ENCODE results near the gene GLCCI1.

The GLCCI1 gene

DNA sequence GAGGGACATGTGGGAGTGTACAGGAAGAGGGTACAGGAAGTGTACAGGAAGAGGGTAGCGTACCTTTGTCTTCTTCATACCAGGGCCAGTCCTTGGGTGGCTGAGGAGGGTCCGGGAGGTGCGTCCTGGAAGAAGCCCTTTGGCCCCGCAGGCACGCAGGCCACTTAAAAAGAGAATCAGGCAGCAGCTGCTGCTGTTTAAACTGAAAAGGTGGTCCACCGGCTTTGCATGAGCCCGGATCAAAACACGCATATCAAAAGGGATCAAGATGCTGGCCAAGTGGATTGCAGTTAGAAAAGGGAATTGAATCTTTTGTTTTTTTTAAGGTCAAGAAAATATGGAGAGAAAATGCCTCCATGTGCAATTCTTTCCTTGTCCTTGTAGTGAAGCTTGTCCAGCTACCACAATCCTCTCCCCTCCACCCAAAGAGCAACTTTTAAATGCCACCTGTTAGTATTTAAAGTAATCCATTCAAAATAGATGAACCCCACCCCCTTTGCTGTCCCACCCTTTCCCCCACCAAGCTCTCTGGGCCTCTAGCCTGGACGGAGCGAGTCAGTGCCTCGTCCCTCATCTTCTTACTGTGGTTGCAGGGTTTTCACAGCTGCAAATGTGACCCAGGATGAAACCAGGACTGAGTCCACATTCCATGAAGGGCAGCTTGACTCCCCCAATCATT is 142.8 kb downstream of the GLCCI1 start:
- TF ChIP-seq ZNF384 (IDR thresholded peaks at IDR 0.05) (no peak), TARDBP (IDR thresholded peaks at IDR 0.05) (no peak), CTBP1 (IDR thresholded peaks at IDR 0.05; ENCODE audit: borderline replicate concordance) (no peak), ELF4 (IDR thresholded peaks at IDR 0.05) (no peak), L3MBTL2 (conservative IDR thresholded peaks at IDR 0.05) (no peak), SUZ12 (IDR thresholded peaks at IDR 0.05) (no peak), LEF1 (IDR thresholded peaks at IDR 0.05; ENCODE audit: borderline replicate concordance) (no peak)
- DNase-seq (ENCODE audit: extremely low spot score) = no peak
- ChIA-PET POLR2A (no interaction called here), CTCF (no interaction called here)

DNA sequence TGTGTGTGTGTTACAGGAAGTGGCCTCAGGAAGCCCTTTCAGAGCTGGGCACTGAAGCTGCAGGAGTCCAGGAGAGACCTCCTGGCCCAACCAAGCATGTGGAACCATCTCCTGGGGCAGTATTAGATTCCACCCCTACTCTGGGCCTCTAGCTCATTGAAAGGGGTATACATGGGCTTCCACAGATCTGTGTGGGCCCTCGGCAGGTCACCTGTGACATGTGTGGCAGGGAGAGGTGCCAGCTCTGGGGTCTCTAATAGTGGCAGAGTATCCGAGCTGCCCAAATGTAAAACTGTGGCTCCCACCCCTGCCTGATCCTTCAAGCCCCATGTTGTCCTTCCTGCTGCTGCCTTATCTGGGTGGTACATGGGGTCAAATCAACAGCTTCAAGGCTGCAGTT is 144.1 kb downstream of the GLCCI1 start:
- TF ChIP-seq FOXM1 (IDR thresholded peaks at IDR 0.05; ENCODE audit: borderline replicate concordance) = no peak
- no peak for TF ChIP-seq ELF4 (IDR thresholded peaks at IDR 0.05)
- no peak for TF ChIP-seq TARDBP (IDR thresholded peaks at IDR 0.05)
- TF ChIP-seq ZNF384 (IDR thresholded peaks at IDR 0.05) = no peak
- ChIA-PET POLR2A (no interaction called here), CTCF (no interaction called here)
- no peak for DNase-seq (ENCODE audit: extremely low spot score)

GRCh38 chr7:8113184-8113583 is 144.6 kb downstream of the GLCCI1 start:
- POLR2A ChIA-PET = no interaction called here

GRCh38 chr7:8114175-8114574 is 145.6 kb downstream of the GLCCI1 start:
- ChIA-PET POLR2A (no interaction called here), CTCF (no interaction called here)
- TF ChIP-seq TARDBP (IDR thresholded peaks at IDR 0.05) (no peak), PKNOX1 (IDR thresholded peaks at IDR 0.05) (no peak), FOXK2 (IDR thresholded peaks at IDR 0.05) (no peak), HDGF (IDR thresholded peaks at IDR 0.05; ENCODE audit: borderline replicate concordance) (no peak), CTBP1 (IDR thresholded peaks at IDR 0.05; ENCODE audit: borderline replicate concordance) (no peak), NFRKB (IDR thresholded peaks at IDR 0.05) (no peak)
- no peak for DNase-seq (ENCODE audit: extremely low spot score)

More at GRCh38 chr7:8113184-8113583, 144.6 kb downstream of the GLCCI1 start:
- DNase-seq (ENCODE audit: extremely low spot score) = no peak
- CTCF ChIA-PET = no interaction called here
- TF ChIP-seq LEF1 (IDR thresholded peaks at IDR 0.05; ENCODE audit: borderline replicate concordance) (no peak), ARNT (IDR thresholded peaks at IDR 0.05) (no peak), SP1 (IDR thresholded peaks at IDR 0.05) (no peak), TARDBP (IDR thresholded peaks at IDR 0.05) (no peak), CTBP1 (IDR thresholded peaks at IDR 0.05; ENCODE audit: borderline replicate concordance) (no peak), FOXA1 (IDR thresholded peaks at IDR 0.05) (no peak), NFRKB (IDR thresholded peaks at IDR 0.05) (no peak), SUZ12 (IDR thresholded peaks at IDR 0.05) (no peak), HDGF (IDR thresholded peaks at IDR 0.05; ENCODE audit: borderline replicate concordance) (no peak), L3MBTL2 (conservative IDR thresholded peaks at IDR 0.05) (no peak), BHLHE40 (IDR thresholded peaks at IDR 0.05; ENCODE audit: borderline replicate concordance) (no peak), FOXM1 (IDR thresholded peaks at IDR 0.05; ENCODE audit: borderline replicate concordance) (no peak), ZNF384 (IDR thresholded peaks at IDR 0.05) (no peak), ELF4 (IDR thresholded peaks at IDR 0.05) (no peak), FOXK2 (IDR thresholded peaks at IDR 0.05) (no peak), PKNOX1 (IDR thresholded peaks at IDR 0.05) (no peak)

DNA sequence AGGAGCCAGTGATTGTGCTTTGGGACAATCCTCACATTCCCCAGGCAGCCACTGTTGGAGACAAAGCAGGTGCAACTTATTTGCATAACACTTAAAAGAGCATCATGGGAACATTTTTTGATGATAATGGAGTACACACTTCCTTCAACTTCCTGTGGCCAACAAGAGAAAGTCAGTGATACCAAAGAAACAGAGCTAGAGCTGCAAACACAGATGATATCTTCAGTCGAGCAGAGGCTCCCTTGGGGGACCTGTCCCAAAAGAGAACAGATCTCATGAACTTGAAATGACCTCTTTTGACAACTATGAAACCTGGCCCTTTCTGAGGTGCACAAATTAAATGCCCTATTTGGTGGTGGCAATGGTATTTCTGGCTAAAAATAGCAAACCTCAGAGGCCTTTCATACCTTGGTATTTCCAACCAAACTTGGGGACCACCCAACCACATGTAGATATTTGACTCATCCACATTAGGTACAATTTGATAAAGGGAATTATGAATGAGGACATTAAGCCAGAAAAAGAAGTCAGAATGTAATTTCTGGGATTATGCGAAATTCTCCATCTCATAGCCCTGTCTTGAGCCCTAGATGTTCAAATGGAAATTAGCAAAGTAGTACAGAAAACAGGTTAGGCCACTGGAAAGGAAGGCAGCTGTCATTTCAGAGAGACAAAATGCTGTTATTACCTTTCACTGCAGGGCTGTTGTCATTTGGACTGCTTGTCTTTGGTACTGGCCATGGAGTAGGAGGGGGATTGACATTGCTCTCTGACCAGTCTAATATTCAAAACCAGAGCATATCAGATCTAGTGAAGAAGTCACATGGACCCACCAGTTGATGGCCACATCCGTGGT is 147.2 kb downstream of the GLCCI1 start:
- DNase-seq (ENCODE audit: extremely low spot score) = no peak
- POLR2A ChIA-PET = no interaction called here
- no peak for TF ChIP-seq ARNT (IDR thresholded peaks at IDR 0.05)
- no peak for TF ChIP-seq FOXA1 (IDR thresholded peaks at IDR 0.05)
- TF ChIP-seq NFRKB (IDR thresholded peaks at IDR 0.05) = no peak
- TF ChIP-seq FOXM1 (IDR thresholded peaks at IDR 0.05; ENCODE audit: borderline replicate concordance) = no peak
- TF ChIP-seq ELF4 (IDR thresholded peaks at IDR 0.05) = no peak
- no peak for TF ChIP-seq BHLHE40 (IDR thresholded peaks at IDR 0.05; ENCODE audit: borderline replicate concordance)
- no peak for TF ChIP-seq HDGF (IDR thresholded peaks at IDR 0.05; ENCODE audit: borderline replicate concordance)
- no peak for TF ChIP-seq SUZ12 (IDR thresholded peaks at IDR 0.05)
- no peak for TF ChIP-seq L3MBTL2 (conservative IDR thresholded peaks at IDR 0.05)
- no peak for TF ChIP-seq FOXK2 (IDR thresholded peaks at IDR 0.05)
- TF ChIP-seq CTBP1 (IDR thresholded peaks at IDR 0.05; ENCODE audit: borderline replicate concordance) = no peak
- no peak for TF ChIP-seq ZNF384 (IDR thresholded peaks at IDR 0.05)
- CTCF ChIA-PET = no interaction called here

DNA sequence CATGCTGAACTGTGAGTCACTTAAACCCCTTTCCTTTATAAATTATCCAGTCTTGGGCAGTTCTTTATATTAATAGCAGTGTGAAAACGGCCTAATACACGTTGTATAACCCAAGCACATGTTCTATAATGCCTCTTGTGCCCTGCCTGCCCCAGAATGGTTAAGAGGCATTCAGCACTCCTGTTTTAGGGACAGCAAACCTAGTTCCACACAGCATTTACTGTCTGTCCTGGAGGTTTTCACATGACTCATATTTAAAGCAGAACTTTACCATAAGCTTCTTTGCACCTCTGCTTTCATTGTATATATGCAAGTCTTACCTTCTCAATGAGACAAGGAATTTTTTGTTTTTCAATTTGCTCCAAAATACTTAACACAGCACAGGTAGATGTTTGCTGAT is 148.6 kb downstream of the GLCCI1 start:
- TF ChIP-seq PKNOX1 (IDR thresholded peaks at IDR 0.05) = no peak
- TF ChIP-seq HDGF (IDR thresholded peaks at IDR 0.05; ENCODE audit: borderline replicate concordance) = no peak
- TF ChIP-seq BHLHE40 (IDR thresholded peaks at IDR 0.05; ENCODE audit: borderline replicate concordance) = no peak
- TF ChIP-seq ARNT (IDR thresholded peaks at IDR 0.05) = no peak
- no peak for TF ChIP-seq LEF1 (IDR thresholded peaks at IDR 0.05; ENCODE audit: borderline replicate concordance)
- no peak for TF ChIP-seq ZNF384 (IDR thresholded peaks at IDR 0.05)
- no peak for TF ChIP-seq TARDBP (IDR thresholded peaks at IDR 0.05)
- no peak for TF ChIP-seq FOXK2 (IDR thresholded peaks at IDR 0.05)
- no peak for TF ChIP-seq SP1 (IDR thresholded peaks at IDR 0.05)
- TF ChIP-seq SUZ12 (IDR thresholded peaks at IDR 0.05) = no peak
- TF ChIP-seq L3MBTL2 (conservative IDR thresholded peaks at IDR 0.05) = no peak
- no peak for TF ChIP-seq CTBP1 (IDR thresholded peaks at IDR 0.05; ENCODE audit: borderline replicate concordance)
- TF ChIP-seq ELF4 (IDR thresholded peaks at IDR 0.05) = no peak
- no peak for TF ChIP-seq NFRKB (IDR thresholded peaks at IDR 0.05)
- no peak for TF ChIP-seq FOXM1 (IDR thresholded peaks at IDR 0.05; ENCODE audit: borderline replicate concordance)
- TF ChIP-seq FOXA1 (IDR thresholded peaks at IDR 0.05) = no peak
- no peak for DNase-seq (ENCODE audit: extremely low spot score)
- POLR2A ChIA-PET = no interaction called here
- CTCF ChIA-PET = no interaction called here

All from HEK293T (cell line).